DND-41 (cell line): ENCODE data around the gene KCNIP2.

Experiments
- ATAC-seq: fragments of 200-7000 bp; cut with Tn5 transposase; 3 replicates; pipeline ENCODE4 v1.9.1; 2021; ENCODE audit warnings: low read depth; ENCODE audit not compliant: insufficient read depth
- DNase-seq: peaks from one replicate; pipeline ENCODE4 v3.0.0-alpha.2; 2020
- H2AFZ ChIP-seq: 2 replicates; pipeline ENCODE4 v1.6.0; 2012; ENCODE audit warnings: low read depth, low read length
- H3K27ac ChIP-seq: 2 replicates; pipeline ENCODE4 v1.5.1; 2012; ENCODE audit warnings: low read length, inconsistent platforms
- H3K27me3 ChIP-seq: fragments of 200-600 bp; sonication (generic); 2 replicates; pipeline ENCODE4 v1.6.0; 2012; ENCODE audit warnings: low read length, mild to moderate bottlenecking, inconsistent platforms; ENCODE audit not compliant: insufficient read depth, poor library complexity
- H3K36me3 ChIP-seq: 2 replicates; pipeline ENCODE4 v1.5.1; 2012; ENCODE audit warnings: low read length, inconsistent platforms; ENCODE audit not compliant: insufficient read depth
- H3K4me1 ChIP-seq: 2 replicates; pipeline ENCODE4 v1.5.1; 2012; ENCODE audit warnings: mild to moderate bottlenecking, low read length; ENCODE audit not compliant: insufficient read depth
- H3K4me2 ChIP-seq: 2 replicates; pipeline ENCODE4 v1.6.0; 2012; ENCODE audit warnings: mild to moderate bottlenecking, moderate library complexity, low read length, inconsistent platforms; ENCODE audit not compliant: insufficient read depth
- H3K4me3 ChIP-seq, 2 experiments: fragments of 200-600 bp in 1 of 2; shearing (Covaris generic) in 1 of 2; 2 replicates each; pipeline ENCODE4 v1.5.1; 2012 to 2016; ENCODE audit warnings: inconsistent platforms in 2 of 2, low read length in 2 of 2, mild to moderate bottlenecking in 2 of 2, low read depth in 1 of 2, moderate library complexity in 1 of 2
- H3K79me2 ChIP-seq: 2 replicates; pipeline ENCODE4 v1.6.0; 2012; ENCODE audit warnings: low read length, inconsistent platforms; ENCODE audit not compliant: insufficient read depth
- H3K9ac ChIP-seq: 2 replicates; pipeline ENCODE4 v1.6.0; 2012; ENCODE audit warnings: low read depth, mild to moderate bottlenecking, inconsistent platforms, low read length, moderate library complexity
- H3K9me3 ChIP-seq: 2 replicates; pipeline ENCODE4 v1.5.1; 2012; ENCODE audit warnings: low read length, moderate library complexity, mild to moderate bottlenecking, inconsistent platforms; ENCODE audit not compliant: insufficient read depth, severe bottlenecking
- H4K20me1 ChIP-seq: 2 replicates; pipeline ENCODE4 v1.6.0; 2012; ENCODE audit warnings: low read length; ENCODE audit not compliant: insufficient read depth
- CTCF ChIP-seq: IDR thresholded peaks from 2 replicates; pipeline ENCODE4 v1.5.1; 2012; ENCODE audit warnings: borderline replicate concordance, low read length, moderate library complexity, mild to moderate bottlenecking; ENCODE audit not compliant: poor library complexity, severe bottlenecking; ENCODE audit errors: extremely low read depth
- EZH2 ChIP-seq: IDR thresholded peaks from 3 replicates; pipeline ENCODE4 v1.6.1; 2012; ENCODE audit warnings: borderline replicate concordance, low read depth, mild to moderate bottlenecking, moderate library complexity, low read length, inconsistent platforms; ENCODE audit not compliant: severe bottlenecking

Gene KCNIP2

GRCh38 chr10:101888251-101888949 lies 44.8 kb upstream of the KCNIP2 start:
- Histone ChIP-seq H3K9ac (no peak overlapping the region), H3K27me3 (no peaks in the 10 kb centered on the region), H3K36me3 (peaks cover 6% of the 10 kb centered on the region), H3K9me3 (no peaks in the 10 kb centered on the region), H3K4me2 (no peak overlapping the region), H3K79me2 (no peaks in the 10 kb centered on the region), H2AFZ (no peak overlapping the region), H3K4me3 (no peak overlapping the region), H3K4me1 (no peaks in the 10 kb centered on the region), H3K27ac (no peak overlapping the region), H4K20me1 (no peaks in the 10 kb centered on the region)
- ATAC-seq (no peak), DNase-seq (no peak)
- no peak for TF ChIP-seq EZH2
- TF ChIP-seq CTCF = no peak

- ATAC-seq = no peak
- H3K79me2 ChIP-seq = no peaks in the 10 kb centered on the region
- H3K27ac ChIP-seq = no peak overlapping the region
- no peaks in the 10 kb centered on the region for H3K27me3 ChIP-seq
- H3K9me3 ChIP-seq = no peaks in the 10 kb centered on the region
- no peak overlapping the region for H2AFZ ChIP-seq
- peaks cover 6% of the 10 kb centered on the region for H3K36me3 ChIP-seq
- H4K20me1 ChIP-seq = no peaks in the 10 kb centered on the region
- TF ChIP-seq EZH2 (no peak), CTCF (no peak)
- no peak for DNase-seq
- no peak overlapping the region for H3K4me3 ChIP-seq
- no peak overlapping the region for H3K4me2 ChIP-seq
- no peak overlapping the region for H3K9ac ChIP-seq
- no peaks in the 10 kb centered on the region for H3K4me1 ChIP-seq
Observed at GRCh38 chr10:101887775-101888174, 44.2 kb upstream of the KCNIP2 start.

GRCh38 chr10:101886521-101887312 lies 43.1 kb upstream of the KCNIP2 start:
- peaks cover 6% of the 10 kb centered on the region for H3K36me3 ChIP-seq
- no peak overlapping the region for H3K9ac ChIP-seq
- no peaks in the 10 kb centered on the region for H4K20me1 ChIP-seq
- no peak overlapping the region for H3K27ac ChIP-seq
- no peaks in the 10 kb centered on the region for H3K79me2 ChIP-seq
- no peaks in the 10 kb centered on the region for H3K27me3 ChIP-seq
- no peak overlapping the region for H2AFZ ChIP-seq
- no peaks in the 10 kb centered on the region for H3K4me1 ChIP-seq
- no peaks in the 10 kb centered on the region for H3K9me3 ChIP-seq
- DNase-seq (no peak), ATAC-seq (no peak)
- no peak overlapping the region for H3K4me3 ChIP-seq
- H3K4me2 ChIP-seq = no peak overlapping the region
- no peak for TF ChIP-seq CTCF
- TF ChIP-seq EZH2 = no peak
